HEK293T (cell line): Measurements from ENCODE around the gene OGA.

ENCODE experiments used
- FOXA1 ChIP-seq: fragments of 450-650 bp; IDR thresholded peaks from 2 replicates; pipeline ENCODE4 v1.6.1; 2016; ENCODE audit warnings: mild to moderate bottlenecking
- FOXK2 ChIP-seq: fragments of 450-650 bp; IDR thresholded peaks from 2 replicates; pipeline ENCODE4 v1.6.1; 2016; ENCODE audit warnings: mild to moderate bottlenecking
- LEF1 ChIP-seq: fragments of 450-650 bp; IDR thresholded peaks from 2 replicates; pipeline ENCODE4 v1.6.1; 2017; ENCODE audit warnings: mild to moderate bottlenecking, borderline replicate concordance
- NFRKB ChIP-seq: fragments of 450-650 bp; IDR thresholded peaks from 2 replicates; pipeline ENCODE4 v1.6.1; 2016; ENCODE audit warnings: mild to moderate bottlenecking, moderate library complexity
- SP1 ChIP-seq: fragments of 450-650 bp; IDR thresholded peaks from 2 replicates; pipeline ENCODE4 v1.6.1; 2017
- SUZ12 ChIP-seq: fragments of 450-650 bp; IDR thresholded peaks from 2 replicates; pipeline ENCODE4 v1.6.1; 2016; ENCODE audit warnings: mild to moderate bottlenecking

GRCh38 chr10:101812606-101813005 lies 5.6 kb downstream of the OGA start:
- no peak for TF ChIP-seq FOXA1
- TF ChIP-seq SP1, result no peak
- no peak for TF ChIP-seq SUZ12
- no peak for TF ChIP-seq NFRKB
- no peak for TF ChIP-seq LEF1
- TF ChIP-seq FOXK2, result no peak
